Suppressor macrophage treated with lipopolysaccharide for 1 hour (primary cell): ENCODE measurements around the gene KRT79.
"Not testable (repeated sequence)": the region's sequence is repeated elsewhere in the genome, so short reads cannot be mapped to it uniquely, and the experiment has no call there.

Experiments used
- DNase-seq, 3 donors: peaks; one replicate each; pipeline ENCODE4 v3.0.0-alpha.2; 2020 to 2022

The KRT79 gene

GRCh38 chr12:52802442-52802841 is 31.7 kb downstream of the KRT79 start:
- no peak for DNase-seq

- DNase-seq: no peak
Observed at GRCh38 chr12:52801773-52802172, 32.3 kb downstream of the KRT79 start.

GRCh38 chr12:52800259-52800917 is 33.7 kb downstream of the KRT79 start:
- DNase-seq: no peak

GRCh38 chr12:52799505-52800211 is 34.5 kb downstream of the KRT79 start:
- DNase-seq: no peak

GRCh38 chr12:52798671-52799504 is 35.2 kb downstream of the KRT79 start:
- DNase-seq: no peak

GRCh38 chr12:52798003-52798670 is 36.0 kb downstream of the KRT79 start:
- DNase-seq: no peak

- no peak for DNase-seq
Observed at GRCh38 chr12:52797529-52797894, 36.6 kb downstream of the KRT79 start.

GRCh38 chr12:52796839-52797528 is 37.1 kb downstream of the KRT79 start:
- no peak for DNase-seq

GRCh38 chr12:52796429-52796794 is 37.7 kb downstream of the KRT79 start:
- DNase-seq: no peak

- no peak for DNase-seq
Observed at GRCh38 chr12:52795694-52796428, 38.2 kb downstream of the KRT79 start, which contains the start of gene KRT3. TSS of gene KRT3 (minus strand) at chr12:52796117. CDS start at chr12:52796042, 75 bp downstream.

GRCh38 chr12:52795332-52795674 is 38.8 kb downstream of the KRT79 start:
- DNase-seq: not testable (repeated sequence)

GRCh38 chr12:52794479-52795331 is 39.4 kb downstream of the KRT79 start:
- peak in 2 of 3 donors; percentile 20 to 29 for DNase-seq

GRCh38 chr12:52792185-52793029 is 41.7 kb downstream of the KRT79 start:
- DNase-seq: no peak

- DNase-seq: no peak
Observed at GRCh38 chr12:52791271-52792184, 42.6 kb downstream of the KRT79 start.

- DNase-seq: no peak
Observed at GRCh38 chr12:52790427-52791270, 43.5 kb downstream of the KRT79 start.

- DNase-seq: peak in 1 of 3 donors; percentile 7
Observed at GRCh38 chr12:52789637-52790426, 44.3 kb downstream of the KRT79 start.
